CD4-positive, alpha-beta T cell (primary cell): ENCODE data around the gene TMEM161B. TPM values are rescaled to one million over a fixed set of nuclear protein-coding genes. Genes with fewer than 3 reads are reported as not detected.
"Not testable (repeated sequence)": the region's sequence is repeated elsewhere in the genome, so short reads cannot be mapped to it uniquely, and the experiment has no call there.

Experiments
- ATAC-seq: fragments of 200-7000 bp; cut with Tn5 transposase; one replicate; pipeline ENCODE4 v1.10.0; 2022; ENCODE audit warnings: mild to moderate bottlenecking; ENCODE audit not compliant: poor library complexity
- CTCF ChIA-PET: fragments of 350-600 bp; sonication (Branson Sonifier 250); formaldehyde crosslinking; loops from one replicate; lab custom pipeline; 2021; ENCODE audit warnings: antibody characterized with exemption, inconsistent platforms; lab: Charles Lee
- POLR2A ChIA-PET: fragments of 350-600 bp; sonication (Branson Sonifier 250); formaldehyde crosslinking; loops from one replicate; lab custom pipeline; 2021; ENCODE audit warnings: antibody characterized with exemption, inconsistent platforms; lab: Charles Lee
- DNase-seq, 14 experiments: peaks; one replicate each; pipeline ENCODE4 v3.0.0-alpha.2; 2013 to 2020; ENCODE audit warnings: mixed read lengths in 2 of 14
- H3K27ac ChIP-seq, 2 donors: one replicate each; pipeline versions ENCODE4 v1.5.1 to v1.7.0; 2013; ENCODE audit warnings: low read length in 2 of 2, low read depth in 1 of 2, mild to moderate bottlenecking in 1 of 2
- H3K27me3 ChIP-seq, 2 experiments: 1 replicate in 1 of 2; 2 replicates in 1 of 2; pipeline versions ENCODE4 v1.6.1 to v1.7.0; 2013; ENCODE audit warnings: low read length in 2 of 2, control low read depth in 1 of 2, mild to moderate bottlenecking in 1 of 2, moderate library complexity in 1 of 2; ENCODE audit not compliant: insufficient read depth in 2 of 2, control insufficient read depth in 1 of 2
- H3K36me3 ChIP-seq: one replicate; pipeline ENCODE4 v1.6.1; 2013; ENCODE audit warnings: low read length, control low read depth; ENCODE audit not compliant: insufficient read depth
- H3K4me1 ChIP-seq: one replicate; pipeline ENCODE4 v1.6.1; 2013; ENCODE audit warnings: low read length, control low read depth; ENCODE audit not compliant: insufficient read depth
- H3K4me3 ChIP-seq: one replicate; pipeline ENCODE4 v1.5.1; 2013; ENCODE audit warnings: mild to moderate bottlenecking, low read length, moderate library complexity
- H3K9me3 ChIP-seq, 2 experiments: 1 replicate in 1 of 2; 2 replicates in 1 of 2; pipeline versions ENCODE4 v1.6.1 to v1.7.0; 2013; ENCODE audit warnings: low read length in 2 of 2, mild to moderate bottlenecking in 2 of 2, control low read depth in 1 of 2, moderate library complexity in 1 of 2; ENCODE audit not compliant: control insufficient read depth in 1 of 2, insufficient read depth in 1 of 2
- H3K27ac Mint-ChIP-seq: one replicate; pipeline ENCODE4 v1.8.0; 2020; ENCODE audit warnings: mixed read lengths
- H3K27me3 Mint-ChIP-seq: one replicate; pipeline ENCODE4 v1.8.0; 2021; ENCODE audit warnings: mixed read lengths
- H3K36me3 Mint-ChIP-seq: one replicate; pipeline ENCODE4 v1.8.0; 2021; ENCODE audit warnings: low read depth, mixed read lengths
- H3K4me1 Mint-ChIP-seq: one replicate; pipeline ENCODE4 v1.8.0; 2021; ENCODE audit warnings: low read depth, mixed read lengths
- H3K4me3 Mint-ChIP-seq: one replicate; pipeline ENCODE4 v1.8.0; 2020; ENCODE audit warnings: mild to moderate bottlenecking, mixed read lengths
- H3K9me3 Mint-ChIP-seq: one replicate; pipeline ENCODE4 v1.8.0; 2020; ENCODE audit warnings: mixed read lengths
- CTCF ChIP-seq: fragments of 200-600 bp; IDR thresholded peaks from one replicate; pipeline ENCODE4 v1.8.0; 2022; ENCODE audit warnings: antibody characterized with exemption, mild to moderate bottlenecking
- intact Hi-C, 2 experiments: fragments of 100-400 bp; cut with DNase I in 1 of 2; cut with micrococcal nuclease in 1 of 2; formaldehyde crosslinking; loops; one replicate each; pipeline versions ENCODE4 v1.15.1 to v1.9.0; 2023 to 2025; cut with DNase I, micrococcal nuclease
- total RNA-seq, 174 experiments: library from RNA in 2 of 174; stranded (reverse) in 2 of 174; gene quantifications; one replicate each; pipeline ENCODE4 v1.2.3 and lab custom pipeline; 2021 to 2026

The TMEM161B gene
- total RNA-seq, 2 experiments from 2014 or later: 16.7 to 19.6 TPM

GRCh38 chr5:88195636-88196035 lies 73.0 kb downstream of the TMEM161B start:
- Histone ChIP-seq H3K27me3 (no peaks in the 10 kb centered on the region), H3K4me1 (no peaks in the 10 kb centered on the region), H3K9me3 (peaks cover 0 to 3% of the 10 kb centered on the region in 2 experiments), H3K36me3 (peaks cover 32% of the 10 kb centered on the region), H3K4me3 (no peak overlapping the region), H3K27ac (no peak overlapping the region)
- no peaks in the 10 kb centered on the region for H3K27me3 Mint-ChIP-seq
- no peaks in the 10 kb centered on the region for H3K4me1 Mint-ChIP-seq
- H3K9me3 Mint-ChIP-seq: no peaks in the 10 kb centered on the region
- ChIA-PET POLR2A (no interaction called here), CTCF (no interaction called here)
- H3K4me3 Mint-ChIP-seq: no peak overlapping the region
- H3K36me3 Mint-ChIP-seq: peaks cover 92% of the 10 kb centered on the region
- DNase-seq (no peak), ATAC-seq (no peak)
- H3K27ac Mint-ChIP-seq: no peak overlapping the region
- no peak for TF ChIP-seq CTCF
- intact Hi-C loops: no loop called here

GRCh38 chr5:88193896-88194295 lies 74.7 kb downstream of the TMEM161B start:
- H3K9me3 ChIP-seq: peaks cover 14 to 15% of the 10 kb centered on the region in 2 experiments
- POLR2A ChIA-PET: no interaction called here
- intact Hi-C loops: no loop called here
- peaks cover 20% of the 10 kb centered on the region for H3K36me3 ChIP-seq
- H3K27ac Mint-ChIP-seq: no peak overlapping the region
- H3K36me3 Mint-ChIP-seq: peaks cover 92% of the 10 kb centered on the region
- H3K27me3 ChIP-seq: no peaks in the 10 kb centered on the region
- peaks cover 3% of the 10 kb centered on the region for H3K9me3 Mint-ChIP-seq
- no peaks in the 10 kb centered on the region for H3K4me1 Mint-ChIP-seq
- H3K4me1 ChIP-seq: no peaks in the 10 kb centered on the region
- TF ChIP-seq CTCF: no peak
- no peak overlapping the region for H3K4me3 ChIP-seq
- DNase-seq (no peak), ATAC-seq (no peak)
- H3K27me3 Mint-ChIP-seq: no peaks in the 10 kb centered on the region
- CTCF ChIA-PET: no interaction called here
- no peak overlapping the region for H3K27ac ChIP-seq
- no peak overlapping the region for H3K4me3 Mint-ChIP-seq

GRCh38 chr5:88190106-88190834 lies 78.4 kb downstream of the TMEM161B start:
- no peak for TF ChIP-seq CTCF
- Mint-ChIP-seq H3K4me1 (no peaks in the 10 kb centered on the region), H3K4me3 (peak overlapping the region; percentile 25), H3K9me3 (peaks cover 3% of the 10 kb centered on the region), H3K27me3 (no peaks in the 10 kb centered on the region), H3K27ac (no peak overlapping the region), H3K36me3 (peaks cover 94% of the 10 kb centered on the region)
- Histone ChIP-seq H3K36me3 (peaks cover 5% of the 10 kb centered on the region), H3K27ac (no peak overlapping the region), H3K27me3 (no peaks in the 10 kb centered on the region), H3K9me3 (peaks cover 29 to 30% of the 10 kb centered on the region in 2 experiments), H3K4me3 (no peak overlapping the region), H3K4me1 (no peaks in the 10 kb centered on the region)
- no peak for DNase-seq
- POLR2A ChIA-PET: interaction anchor here (0.9 kb wide), 1 partner anchor 11 kb away, joined by 3 read pairs; no protein-coding TSS in a partner anchor
- CTCF ChIA-PET: no interaction called here
- no peak for ATAC-seq
- intact Hi-C loops: no loop called here

GRCh38 chr5:88189484-88189883 lies 79.2 kb downstream of the TMEM161B start:
- CTCF ChIA-PET, H3K27me3 Mint-ChIP-seq, H3K4me3 Mint-ChIP-seq, H3K4me1 Mint-ChIP-seq, intact Hi-C loops, H3K27me3 ChIP-seq, H3K4me3 ChIP-seq, H3K4me1 ChIP-seq, ATAC-seq, POLR2A ChIA-PET, H3K36me3 ChIP-seq, DNase-seq, H3K27ac Mint-ChIP-seq, H3K9me3 Mint-ChIP-seq, H3K27ac ChIP-seq: not testable (repeated sequence)
- H3K9me3 ChIP-seq: peaks cover 29 to 30% of the 10 kb centered on the region in 2 experiments
- peaks cover 89% of the 10 kb centered on the region for H3K36me3 Mint-ChIP-seq
